Measurements from ENCODE around the gene EIF2S3B. TPM values are rescaled to one million over a fixed set of nuclear protein-coding genes. Genes with fewer than 3 reads are reported as not detected.

Gene EIF2S3B
- total RNA-seq, 1 experiment from 2014 or later: 0.78 TPM

GRCh38 chr12:10557329-10557728 is 51.6 kb downstream of the EIF2S3B start:
- Histone ChIP-seq H3K36me3 (ENCODE audit: insufficient read depth, low read length) (no peaks in the 10 kb centered on the region), H3K9ac (ENCODE audit: low read length) (no peak overlapping the region), H3K27me3 (ENCODE audit: low read length) (no peaks in the 10 kb centered on the region), H3K4me2 (ENCODE audit: low read depth, low read length, poor library complexity, severe bottlenecking) (no peak overlapping the region), H3K4me1 (ENCODE audit: low read length) (peaks cover 4% of the 10 kb centered on the region; the same call in 1 of the 2 replicates), H3K79me2 (ENCODE audit: low read length) (no peaks in the 10 kb centered on the region), H3K9me2 (replicated peaks; ENCODE audit: insufficient read depth, low read length) (no peaks in the 10 kb centered on the region), H4K20me1 (ENCODE audit: insufficient read depth, low read depth, low read length) (no peaks in the 10 kb centered on the region), H3K9me3 (ENCODE audit: low read length) (no peaks in the 10 kb centered on the region), H3K27ac (ENCODE audit: low read length) (no peak overlapping the region), H2AFZ (ENCODE audit: low read length) (no peak overlapping the region), H3K4me3 (ENCODE audit: low read length) (no peak overlapping the region)
- DNase-seq: no peak

GRCh38 chr12:10557766-10558165 is 52.1 kb downstream of the EIF2S3B start:
- Histone ChIP-seq H3K4me2 (ENCODE audit: low read depth, low read length, poor library complexity, severe bottlenecking) (no peak overlapping the region), H3K4me3 (ENCODE audit: low read length) (no peak overlapping the region)

More at GRCh38 chr12:10557766-10558165, 52.1 kb downstream of the EIF2S3B start:
- peaks cover 4% of the 10 kb centered on the region; the same call in 1 of the 2 replicates for H3K4me1 ChIP-seq (ENCODE audit: low read length)
- H3K27me3 ChIP-seq (ENCODE audit: low read length): no peaks in the 10 kb centered on the region
- H3K27ac ChIP-seq (ENCODE audit: low read length): no peak overlapping the region
- no peak overlapping the region for H2AFZ ChIP-seq (ENCODE audit: low read length)
- H3K9me2 ChIP-seq (replicated peaks; ENCODE audit: insufficient read depth, low read length): no peaks in the 10 kb centered on the region
- no peaks in the 10 kb centered on the region for H3K36me3 ChIP-seq (ENCODE audit: insufficient read depth, low read length)
- DNase-seq: no peak
- no peaks in the 10 kb centered on the region for H3K9me3 ChIP-seq (ENCODE audit: low read length)
- no peaks in the 10 kb centered on the region for H3K79me2 ChIP-seq (ENCODE audit: low read length)
- no peaks in the 10 kb centered on the region for H4K20me1 ChIP-seq (ENCODE audit: insufficient read depth, low read depth, low read length)
- no peak overlapping the region for H3K9ac ChIP-seq (ENCODE audit: low read length)

Small RNAs within 50 kb of the gene (small RNA-seq; reads per million reads assigned to genes)
- gene SLC25A39P2: not detected

Other genes with a start within 250 kb of the EIF2S3B start
- not detected in 2 replicates for gene KLRD1, start 198.0 kb upstream of the EIF2S3B start, total RNA-seq (2014; rRNA removed; shearing (Covaris generic); ENCODE audit: low replicate concordance)
- not detected in 2 replicates for gene KLRK1, start 115.8 kb upstream of the EIF2S3B start, total RNA-seq (2014; rRNA removed; shearing (Covaris generic); ENCODE audit: low replicate concordance)
- not detected in 2 replicates for gene KLRC4, start 96.1 kb upstream of the EIF2S3B start, total RNA-seq (2014; rRNA removed; shearing (Covaris generic); ENCODE audit: low replicate concordance)
- not detected in 2 replicates for gene KLRC3, start 85.3 kb upstream of the EIF2S3B start, total RNA-seq (2014; rRNA removed; shearing (Covaris generic); ENCODE audit: low replicate concordance)
- gene KLRC2, start 69.9 kb upstream of the EIF2S3B start, total RNA-seq (2014; rRNA removed; shearing (Covaris generic); ENCODE audit: low replicate concordance): not detected in 2 replicates
- gene KLRC1, start 52.5 kb upstream of the EIF2S3B start, total RNA-seq (2014; rRNA removed; shearing (Covaris generic); ENCODE audit: low replicate concordance): not detected in 2 replicates
- gene MAGOHB, start 107.7 kb downstream of the EIF2S3B start, total RNA-seq (2014; rRNA removed; shearing (Covaris generic); ENCODE audit: low replicate concordance): 35.3 and 55.4 TPM in 2 replicates
- gene STYK1, start 168.2 kb downstream of the EIF2S3B start, total RNA-seq (2014; rRNA removed; shearing (Covaris generic); ENCODE audit: low replicate concordance): not detected in 2 replicates
- not detected in 2 replicates for gene YBX3, start 217.4 kb downstream of the EIF2S3B start, total RNA-seq (2014; rRNA removed; shearing (Covaris generic); ENCODE audit: low replicate concordance)

Data from Karpas-422 (cell line).